NCI-H2081 (cell line): ENCODE results near the gene KLK4.

Experiments used
- DNase-seq, 2 experiments: peaks; one replicate each; lab custom pipeline; 2025; lab: John Stamatoyannopoulos, UW

The KLK4 gene

GRCh38 chr19:50878851-50879250 is 32.3 kb downstream of the KLK4 start:
- no peak for DNase-seq

GRCh38 chr19:50877338-50877737 is 33.9 kb downstream of the KLK4 start:
- peak; percentile 69 to 75 for DNase-seq

- no peak for DNase-seq
Measured at GRCh38 chr19:50876456-50876855, 34.7 kb downstream of the KLK4 start.

- no peak for DNase-seq
Measured at GRCh38 chr19:50875795-50876422, 35.3 kb downstream of the KLK4 start.

- no peak for DNase-seq
Measured at GRCh38 chr19:50874211-50874610, 37.0 kb downstream of the KLK4 start.

- DNase-seq, result no peak
Measured at GRCh38 chr19:50873056-50873455, 38.1 kb downstream of the KLK4 start, which contains the start of gene KLK2. Gene KLK2, plus strand, starts transcription at chr19:50873439. Its CDS starts 35 bp downstream, at chr19:50873474.

- no peak for DNase-seq
Measured at GRCh38 chr19:50870417-50871089, 40.6 kb downstream of the KLK4 start.

- no peak for DNase-seq
Measured at GRCh38 chr19:50869479-50869878, 41.7 kb downstream of the KLK4 start.

GRCh38 chr19:50861496-50862286 is 49.5 kb downstream of the KLK4 start:
- DNase-seq, result no peak

GRCh38 chr19:50861010-50861409 is 50.2 kb downstream of the KLK4 start:
- DNase-seq, result no peak

GRCh38 chr19:50859849-50860248 is 51.3 kb downstream of the KLK4 start:
- DNase-seq, result no peak

GRCh38 chr19:50858886-50859285 is 52.3 kb downstream of the KLK4 start:
- DNase-seq, result peak; percentile 88 to 90

GRCh38 chr19:50857366-50857765 is 53.8 kb downstream of the KLK4 start:
- no peak for DNase-seq
